Activated naive CD4-positive, alpha-beta T cell treated with anti-CD3 and anti-CD28 coated beads, Interleukin-2, amount 50 U/mL, for 16 hours (primary cell): ENCODE results near the gene BTRC.

ENCODE experiments used
- DNase-seq: peaks from one replicate; pipeline ENCODE4 v3.0.0-alpha.2; 2020

BTRC gene

DNA sequence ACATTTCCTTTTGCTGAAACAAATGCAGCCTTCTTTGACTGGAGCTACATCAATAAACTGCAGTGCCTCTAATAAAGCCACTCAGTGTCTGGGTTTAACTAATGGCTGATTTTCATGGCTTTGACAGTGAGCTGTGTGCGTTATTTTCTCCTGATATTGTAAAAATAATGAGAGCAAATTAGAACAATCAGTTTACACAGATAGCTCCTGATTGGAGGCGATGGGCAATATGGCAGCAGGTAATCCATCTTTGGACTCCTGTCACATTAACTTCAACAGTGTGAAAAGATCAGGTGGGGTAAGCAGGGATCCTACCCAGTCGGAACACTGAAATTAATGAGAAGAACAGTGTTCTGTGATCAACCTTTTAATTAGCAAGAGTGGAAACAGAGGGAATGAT lies 133.4 kb downstream of the BTRC start:
- DNase-seq, result no peak

DNA sequence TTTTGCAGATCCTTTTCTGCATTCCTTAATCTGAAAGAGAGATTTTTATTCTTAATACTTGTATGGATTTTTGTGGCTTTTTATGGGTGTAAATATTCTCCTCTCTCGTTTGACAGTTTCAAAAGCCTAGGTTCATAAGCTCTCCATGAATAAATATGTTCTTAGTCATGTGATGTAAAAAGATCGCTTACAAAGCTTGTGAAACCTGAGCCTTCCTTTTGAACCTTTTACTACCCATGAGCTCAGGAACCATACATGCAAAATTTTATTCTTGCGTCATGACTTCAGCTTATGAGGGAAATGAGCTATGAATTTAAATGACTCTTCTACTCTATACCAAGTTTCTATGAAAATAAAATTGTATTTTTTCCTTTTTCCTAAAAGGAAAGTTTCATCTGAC lies 135.4 kb downstream of the BTRC start:
- DNase-seq, result no peak

DNA sequence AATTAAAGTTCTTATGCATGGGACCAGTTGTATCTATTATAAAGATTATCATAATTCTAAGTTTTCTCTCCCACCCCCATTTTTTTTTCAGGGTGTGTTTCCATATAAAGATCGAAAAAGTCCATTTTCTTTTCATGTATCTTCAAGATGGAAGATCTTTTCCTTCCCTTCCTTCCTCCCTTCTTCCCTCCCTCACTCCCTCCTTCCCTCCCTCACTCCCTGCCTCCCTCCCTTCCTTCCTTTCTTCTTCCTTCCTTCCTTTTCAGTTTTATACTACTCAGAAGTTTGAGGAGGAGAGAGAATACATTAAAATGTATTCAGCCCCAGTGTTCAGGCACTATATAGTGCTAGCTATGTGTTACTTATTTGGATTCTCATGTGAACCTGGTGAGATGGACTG lies 136.1 kb downstream of the BTRC start:
- no peak for DNase-seq

GRCh38 chr10:101492205-101492604 lies 138.2 kb downstream of the BTRC start:
- no peak for DNase-seq

DNA sequence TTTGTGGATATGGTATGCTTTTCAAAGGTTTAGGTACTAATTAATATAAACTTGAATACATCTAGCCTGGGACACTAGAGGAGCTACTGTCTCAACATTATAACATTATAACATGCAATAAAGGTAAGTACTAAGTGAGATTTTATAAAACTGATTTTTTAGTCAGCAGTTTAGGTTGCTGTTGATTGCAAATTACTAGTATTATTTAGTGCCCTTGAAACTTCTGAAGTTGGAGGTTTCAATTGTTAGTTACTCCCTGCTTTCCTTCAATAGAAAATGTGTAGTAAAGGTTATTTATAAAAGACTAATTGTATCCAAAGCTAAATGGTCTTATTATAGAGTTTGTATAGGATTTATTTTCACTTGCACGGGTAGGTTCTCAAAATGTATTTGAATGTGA lies 138.8 kb downstream of the BTRC start:
- DNase-seq, result no peak

- no peak for DNase-seq
These were observed 139.3 kb downstream of the BTRC start for GRCh38 chr10:101493249-101493648.

DNA sequence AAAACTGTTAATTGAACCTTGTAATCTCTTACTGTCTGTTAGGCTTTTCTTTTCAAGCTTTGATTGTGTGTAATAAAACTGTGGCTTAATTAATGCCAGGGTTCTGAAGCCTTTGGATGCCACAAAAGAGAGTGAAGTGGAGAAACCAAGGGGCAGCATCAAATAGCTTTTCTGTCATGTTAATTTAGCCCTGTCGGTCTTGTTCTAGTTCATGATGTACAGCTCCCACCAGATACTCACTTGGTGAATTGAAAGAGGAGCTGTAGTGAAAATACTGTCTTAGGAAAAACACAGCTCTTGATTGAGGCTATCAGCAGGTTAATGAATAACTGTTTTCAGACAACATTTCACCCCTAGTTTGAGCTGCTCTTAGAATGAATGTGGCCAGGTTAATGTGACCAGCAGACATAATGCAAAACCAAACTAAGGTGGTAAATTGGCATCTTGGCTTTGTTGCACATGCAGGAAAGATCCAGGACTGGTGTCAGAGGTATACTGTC lies 139.9 kb downstream of the BTRC start:
- DNase-seq, result no peak

GRCh38 chr10:101494650-101495049 lies 140.7 kb downstream of the BTRC start:
- no peak for DNase-seq

- DNase-seq, result no peak
These were observed 141.5 kb downstream of the BTRC start for GRCh38 chr10:101495324-101495925.

- no peak for DNase-seq
These were observed 150.5 kb downstream of the BTRC start for GRCh38 chr10:101504438-101504837.

- DNase-seq, result no peak
These were observed 153.1 kb downstream of the BTRC start for GRCh38 chr10:101506829-101507661.

DNA sequence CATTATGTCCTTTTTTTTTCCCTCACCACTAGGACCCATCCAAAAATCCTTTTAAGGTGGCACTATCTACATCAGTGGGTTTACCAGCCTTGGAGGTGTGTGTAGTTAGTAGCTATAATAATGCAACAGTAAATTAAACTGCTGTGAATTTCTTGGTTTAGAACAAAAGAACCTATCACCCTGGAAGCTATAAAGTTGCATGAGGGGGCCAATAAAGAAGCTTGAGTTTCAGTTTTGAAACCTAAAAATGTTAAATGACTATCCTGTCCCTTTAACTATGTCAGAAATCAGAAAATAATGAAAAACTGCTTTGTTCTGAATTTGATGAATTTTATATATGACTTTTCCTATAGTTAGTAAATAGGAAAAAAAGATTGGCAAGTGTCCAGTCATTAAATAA lies 153.9 kb downstream of the BTRC start:
- no peak for DNase-seq

GRCh38 chr10:101511938-101512337 lies 158.0 kb downstream of the BTRC start:
- no peak for DNase-seq

- no peak for DNase-seq
These were observed 158.8 kb downstream of the BTRC start for GRCh38 chr10:101512738-101513137.

DNA sequence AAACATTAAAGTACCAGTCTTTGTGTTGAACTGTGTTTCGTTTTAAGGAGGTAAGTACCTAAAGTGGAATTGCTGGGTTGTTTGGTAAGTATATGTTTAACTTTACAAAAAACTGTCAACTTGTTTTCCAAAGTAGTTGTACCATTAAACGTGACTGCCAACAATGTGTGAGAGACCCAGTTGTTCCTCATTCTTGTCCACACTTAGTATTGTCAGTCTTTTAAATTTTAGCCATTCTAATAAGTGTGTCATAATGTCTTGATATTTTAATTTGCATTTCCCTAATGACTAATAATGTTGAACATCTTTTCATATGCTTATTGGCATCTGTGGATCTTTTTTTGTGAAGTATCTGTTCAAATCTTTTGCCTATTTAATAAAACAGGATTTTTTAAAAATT lies 159.8 kb downstream of the BTRC start:
- no peak for DNase-seq

- no peak for DNase-seq
These were observed 171.9 kb downstream of the BTRC start for GRCh38 chr10:101525848-101526247.

GRCh38 chr10:101529207-101529606 lies 175.2 kb downstream of the BTRC start:
- DNase-seq, result no peak

- DNase-seq, result no peak
These were observed 176.0 kb downstream of the BTRC start for GRCh38 chr10:101529725-101530553.

DNA sequence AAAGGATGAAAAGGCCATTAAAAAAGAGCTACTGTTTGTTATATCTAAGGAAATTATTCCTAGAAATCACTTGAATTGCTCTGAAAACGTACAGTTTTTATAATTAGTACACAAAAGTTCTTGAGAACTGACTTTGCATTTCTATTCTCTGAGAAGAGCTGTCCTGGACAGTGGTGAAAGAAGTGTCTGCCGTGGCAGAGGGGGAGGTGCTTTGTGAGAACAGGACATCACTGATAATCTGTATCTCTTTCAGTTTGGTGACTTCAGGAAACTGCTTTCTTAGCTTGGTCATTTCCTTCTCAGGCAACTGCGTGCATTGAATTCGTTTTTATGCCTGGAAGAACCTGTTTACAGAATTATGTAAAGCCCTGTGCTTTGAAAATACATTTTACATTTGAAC lies 182.0 kb downstream of the BTRC start:
- DNase-seq, result no peak

GRCh38 chr10:101536800-101537199 lies 182.8 kb downstream of the BTRC start:
- DNase-seq, result no peak

DNA sequence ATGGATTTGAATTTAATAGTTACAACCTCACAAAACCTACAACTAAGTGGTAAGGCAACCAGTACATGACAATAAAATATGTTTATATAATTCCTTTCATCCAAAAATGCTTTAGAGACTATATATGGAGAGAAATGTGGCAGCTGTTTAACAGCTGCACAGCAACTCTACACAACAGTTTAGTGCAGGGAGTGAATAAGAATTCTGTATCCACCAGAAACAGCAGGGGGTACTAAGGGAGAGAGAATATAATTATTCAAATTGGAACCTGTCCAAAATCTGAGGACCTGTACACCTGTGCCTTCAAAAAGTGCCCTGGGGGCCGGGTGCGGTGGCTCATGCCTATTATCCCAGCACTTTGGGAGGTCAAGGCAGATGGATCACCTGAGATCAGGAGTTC lies 184.5 kb downstream of the BTRC start:
- DNase-seq, result no peak

DNA sequence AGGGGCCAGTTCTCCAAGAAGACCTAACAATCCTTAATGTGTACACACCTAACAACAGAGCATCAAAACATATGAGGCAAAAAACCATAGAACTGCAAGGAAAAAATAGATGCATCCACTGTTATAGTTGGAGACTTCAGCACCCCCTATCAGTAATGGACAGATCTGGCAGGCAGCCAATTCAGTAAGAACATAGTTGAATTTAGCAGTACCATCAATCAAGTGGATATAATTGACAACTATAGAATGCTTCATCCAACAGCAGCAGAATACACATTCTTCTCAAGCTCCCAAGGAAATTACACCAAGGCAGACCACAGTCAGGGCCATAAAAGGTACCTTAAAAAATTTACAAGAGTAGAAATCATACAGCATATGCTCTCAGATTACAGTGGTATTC lies 191.9 kb downstream of the BTRC start:
- DNase-seq, result no peak

DNA sequence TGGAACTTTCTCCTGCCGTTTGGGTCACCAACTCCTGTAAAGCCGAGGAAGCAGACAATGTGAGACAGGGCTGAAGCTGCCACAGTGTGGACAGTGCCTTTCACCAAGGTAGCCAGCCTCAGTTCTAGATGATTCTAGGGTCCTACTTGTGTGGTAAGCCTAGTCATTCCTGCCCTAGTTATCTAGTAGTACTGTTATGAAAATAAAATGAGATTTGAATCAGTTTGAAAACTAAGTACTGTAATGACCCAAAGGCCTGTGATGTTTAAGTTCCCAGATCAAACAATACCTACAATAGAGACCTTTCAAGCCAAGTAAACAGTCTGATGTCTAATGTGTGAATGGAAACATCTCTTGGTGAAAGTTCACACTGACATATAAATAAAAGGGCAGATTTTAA lies 197.0 kb downstream of the BTRC start:
- DNase-seq, result no peak

GRCh38 chr10:101552442-101552841 lies 198.5 kb downstream of the BTRC start:
- DNase-seq, result no peak
